Type B pancreatic cell (in vitro differentiated cells): ENCODE results near the gene FAM53C. TPM values are rescaled to one million over a fixed set of nuclear protein-coding genes. Genes with fewer than 3 reads are reported as not detected.

ENCODE experiments used
- DNase-seq: peaks from one replicate; pipeline ENCODE4 v3.0.0; 2021; ENCODE audit warnings: mixed read lengths; ENCODE audit not compliant: unreplicated experiment; ENCODE audit errors: extremely low spot score
- H3K27ac Mint-ChIP-seq: 2 replicates; pipeline ENCODE4 v1.8.0; 2021; ENCODE audit warnings: mild to moderate bottlenecking, mixed read lengths
- H3K27me3 Mint-ChIP-seq: 2 replicates; pipeline ENCODE4 v1.8.0; 2021; ENCODE audit warnings: mixed read lengths
- H3K36me3 Mint-ChIP-seq: 2 replicates; pipeline ENCODE4 v1.8.0; 2021; ENCODE audit warnings: mixed read lengths
- H3K4me1 Mint-ChIP-seq: one replicate; pipeline ENCODE4 v1.8.0; 2021; ENCODE audit warnings: mixed read lengths; ENCODE audit not compliant: unreplicated experiment
- H3K4me3 Mint-ChIP-seq: 2 replicates; pipeline ENCODE4 v1.8.0; 2021; ENCODE audit warnings: mild to moderate bottlenecking, mixed read lengths
- H3K9me3 Mint-ChIP-seq: 2 replicates; pipeline ENCODE4 v1.8.0; 2021; ENCODE audit warnings: mixed read lengths
- total RNA-seq: library from RNA; stranded (reverse); gene quantifications from 2 replicates; pipeline ENCODE4 v1.2.1, GENCODE V29; 2021; ENCODE audit warnings: low replicate concordance
- TF ChIP-seq, protein P1 (sequence below): fragments of 200-600 bp; sonication (generic); conservative IDR thresholded peaks from 2 replicates; pipeline ENCODE4 v1.5.0; 2021; ENCODE audit warnings: antibody characterized with exemption, mild to moderate bottlenecking

Gene FAM53C
- total RNA-seq, 1 donor from 2014 or later: 56.4 TPM

DNA sequence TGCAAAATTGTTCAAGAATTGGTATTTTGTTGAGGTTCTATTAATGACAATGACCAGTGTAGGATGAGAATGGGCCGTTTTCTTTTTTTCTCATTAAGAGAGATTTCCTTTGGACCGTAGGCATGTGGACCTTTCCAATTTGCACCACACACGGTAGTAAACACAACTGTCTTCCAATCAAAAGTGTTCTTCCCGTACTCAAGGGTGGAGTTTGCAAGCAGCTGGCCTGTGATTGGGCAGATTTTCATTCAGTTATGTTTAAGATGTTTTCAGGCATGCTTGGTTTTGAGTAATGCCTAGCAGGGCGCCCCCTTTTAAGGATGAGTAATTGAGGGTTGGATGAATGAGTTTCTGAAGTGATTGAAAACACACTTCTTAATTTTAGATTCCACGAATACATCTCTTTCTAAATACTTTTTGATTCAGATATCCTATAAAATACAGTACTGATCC lies 16.9 kb downstream of the FAM53C start:
- H3K36me3 Mint-ChIP-seq: peaks cover 25% of the 10 kb centered on the region
- TF ChIP-seq, protein P1, sequence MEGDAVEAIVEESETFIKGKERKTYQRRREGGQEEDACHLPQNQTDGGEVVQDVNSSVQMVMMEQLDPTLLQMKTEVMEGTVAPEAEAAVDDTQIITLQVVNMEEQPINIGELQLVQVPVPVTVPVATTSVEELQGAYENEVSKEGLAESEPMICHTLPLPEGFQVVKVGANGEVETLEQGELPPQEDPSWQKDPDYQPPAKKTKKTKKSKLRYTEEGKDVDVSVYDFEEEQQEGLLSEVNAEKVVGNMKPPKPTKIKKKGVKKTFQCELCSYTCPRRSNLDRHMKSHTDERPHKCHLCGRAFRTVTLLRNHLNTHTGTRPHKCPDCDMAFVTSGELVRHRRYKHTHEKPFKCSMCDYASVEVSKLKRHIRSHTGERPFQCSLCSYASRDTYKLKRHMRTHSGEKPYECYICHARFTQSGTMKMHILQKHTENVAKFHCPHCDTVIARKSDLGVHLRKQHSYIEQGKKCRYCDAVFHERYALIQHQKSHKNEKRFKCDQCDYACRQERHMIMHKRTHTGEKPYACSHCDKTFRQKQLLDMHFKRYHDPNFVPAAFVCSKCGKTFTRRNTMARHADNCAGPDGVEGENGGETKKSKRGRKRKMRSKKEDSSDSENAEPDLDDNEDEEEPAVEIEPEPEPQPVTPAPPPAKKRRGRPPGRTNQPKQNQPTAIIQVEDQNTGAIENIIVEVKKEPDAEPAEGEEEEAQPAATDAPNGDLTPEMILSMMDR: no peak
- no peak for DNase-seq
- peaks cover 12% of the 10 kb centered on the region for H3K9me3 Mint-ChIP-seq
- H3K4me3 Mint-ChIP-seq: peak overlapping the region; percentile 94
- no peaks in the 10 kb centered on the region for H3K27me3 Mint-ChIP-seq
- H3K27ac Mint-ChIP-seq: peak overlapping the region; percentile 97
- H3K4me1 Mint-ChIP-seq: peaks cover 27% of the 10 kb centered on the region

DNA sequence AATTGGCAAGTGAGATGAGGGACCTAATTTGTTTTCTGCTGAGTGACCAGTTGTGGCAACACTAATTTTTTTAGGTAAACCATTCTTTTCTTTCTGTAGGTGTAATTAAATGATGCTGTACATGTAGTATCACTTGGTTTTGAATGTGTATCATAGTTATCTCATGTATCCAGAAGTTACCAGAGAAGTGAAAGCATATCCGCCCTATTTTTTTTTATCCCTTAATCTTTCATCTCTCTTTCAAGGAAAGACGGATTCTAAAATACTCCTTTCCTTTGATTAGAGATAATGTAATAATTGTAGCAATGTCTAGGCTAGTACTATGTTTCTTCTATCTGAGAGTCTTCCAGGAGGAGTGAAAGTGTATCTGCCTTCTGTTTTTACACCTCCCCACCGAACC lies 21.6 kb downstream of the FAM53C start:
- peaks cover 12% of the 10 kb centered on the region for H3K36me3 Mint-ChIP-seq
- no peaks in the 10 kb centered on the region for H3K9me3 Mint-ChIP-seq
- no peaks in the 10 kb centered on the region for H3K27me3 Mint-ChIP-seq
- H3K4me1 Mint-ChIP-seq: peaks cover 17% of the 10 kb centered on the region
- DNase-seq: no peak
- TF ChIP-seq, protein P1: no peak
- H3K27ac Mint-ChIP-seq: no peak overlapping the region
- H3K4me3 Mint-ChIP-seq: peak overlapping the region; percentile 2

DNA sequence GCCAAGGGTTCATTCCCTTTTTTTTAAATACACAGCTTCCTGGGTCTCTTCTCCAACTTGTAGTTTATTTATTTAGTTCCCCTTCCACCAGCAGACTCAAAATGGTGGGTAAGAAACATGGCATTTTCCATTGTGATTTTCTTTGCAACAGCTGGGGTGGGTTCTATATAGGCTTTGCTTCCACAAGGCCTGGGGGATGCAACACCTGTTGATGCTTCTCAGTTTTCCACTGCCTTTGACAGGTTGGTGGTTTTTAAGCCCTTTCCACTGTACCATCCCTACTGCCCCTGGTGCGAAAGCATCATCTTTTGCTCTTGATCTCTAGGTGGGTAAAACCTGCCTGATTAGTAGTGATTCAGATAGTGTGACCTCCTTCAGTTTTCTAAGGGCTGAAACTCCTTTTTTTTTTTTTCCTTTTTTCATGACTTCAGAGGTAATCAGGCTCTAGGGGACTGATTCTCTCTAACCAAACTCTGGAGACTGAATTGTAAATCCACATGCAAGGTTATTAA lies 22.9 kb downstream of the FAM53C start:
- Mint-ChIP-seq H3K9me3 (no peaks in the 10 kb centered on the region), H3K4me3 (no peak overlapping the region)

DNA sequence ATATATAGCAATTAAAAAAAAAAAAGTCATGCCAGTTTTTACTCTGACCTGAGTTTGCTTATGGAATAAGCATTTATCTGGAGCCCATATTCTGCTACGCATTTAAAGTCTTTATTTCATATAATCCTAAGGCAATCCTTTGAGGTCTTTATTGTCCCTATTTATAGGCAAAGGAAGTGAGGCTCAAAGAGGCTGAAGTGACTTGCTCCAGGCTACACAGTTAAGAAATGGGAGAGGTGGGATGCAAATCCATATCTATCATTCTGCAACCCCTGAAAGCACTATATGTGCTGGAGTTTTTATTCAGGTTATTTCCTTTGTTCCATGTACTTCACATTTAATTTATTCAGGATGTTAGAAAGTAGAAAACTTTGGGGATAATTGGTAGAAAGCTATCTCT lies 26.5 kb downstream of the FAM53C start:
- H3K27ac Mint-ChIP-seq: no peak overlapping the region
- H3K27me3 Mint-ChIP-seq: no peaks in the 10 kb centered on the region
- DNase-seq: no peak
- no peaks in the 10 kb centered on the region for H3K9me3 Mint-ChIP-seq
- H3K4me3 Mint-ChIP-seq: no peak overlapping the region
- H3K36me3 Mint-ChIP-seq: peaks cover 6% of the 10 kb centered on the region
- TF ChIP-seq, protein P1: no peak
- peaks cover 20% of the 10 kb centered on the region for H3K4me1 Mint-ChIP-seq

More for the DNA sequence above, 22.9 kb downstream of the FAM53C start:
- no peak for DNase-seq
- Mint-ChIP-seq H3K27me3 (no peaks in the 10 kb centered on the region), H3K27ac (peak overlapping the region; percentile 10), H3K4me1 (peaks cover 7% of the 10 kb centered on the region), H3K36me3 (peaks cover 8% of the 10 kb centered on the region)
- TF ChIP-seq, protein P1: no peak

DNA sequence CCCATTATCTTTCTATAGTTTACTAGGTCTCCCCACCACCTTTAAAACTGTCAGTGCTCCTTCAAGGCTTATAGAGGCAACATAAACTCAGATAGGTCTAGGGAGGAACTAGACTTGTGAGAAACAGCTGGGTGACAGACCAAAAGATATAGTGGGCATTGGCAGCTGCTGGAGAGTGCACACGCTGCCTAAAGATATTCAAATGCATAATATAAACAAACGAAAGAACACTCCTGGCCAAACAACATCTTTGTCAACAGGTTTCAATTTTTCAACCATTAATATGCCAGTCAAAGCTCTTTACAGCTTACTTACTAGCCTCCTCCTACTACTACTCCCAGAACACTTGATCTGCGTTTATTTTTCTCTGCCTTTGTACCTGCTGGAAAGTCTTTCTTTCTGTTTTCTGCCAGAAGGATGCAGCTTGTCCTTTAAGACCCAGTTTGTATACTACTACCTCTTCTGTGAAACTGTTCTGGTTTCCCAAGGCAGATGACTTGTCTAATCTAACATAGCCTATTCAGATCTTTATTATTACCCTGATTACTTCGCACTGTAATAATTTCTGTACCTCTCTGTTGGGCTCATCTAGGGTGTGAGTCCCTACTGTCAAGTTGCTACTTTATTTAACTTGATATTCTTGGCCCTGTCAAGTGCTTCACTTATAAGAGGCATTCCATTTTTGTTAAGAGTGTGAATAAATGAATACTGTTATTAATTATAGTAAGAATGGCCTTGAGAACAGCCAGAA lies 28.7 kb downstream of the FAM53C start:
- TF ChIP-seq, protein P1: no peak
- Mint-ChIP-seq H3K27ac (no peak overlapping the region), H3K4me3 (no peak overlapping the region), H3K27me3 (no peaks in the 10 kb centered on the region), H3K36me3 (no peaks in the 10 kb centered on the region), H3K4me1 (peaks cover 16% of the 10 kb centered on the region), H3K9me3 (no peaks in the 10 kb centered on the region)
- no peak for DNase-seq
